Esophagus mucosa (tissue), 1 donor: ENCODE data around the gene IDUA. TPM values are rescaled to one million over a fixed set of nuclear protein-coding genes. Genes with fewer than 3 reads are reported as not detected.

Experiments
- ATAC-seq: fragments of 200-7000 bp; cut with Tn5 transposase; one replicate; pipeline ENCODE4 v1.9.1; 2020
- total RNA-seq: library from RNA; stranded (reverse); gene quantifications from one replicate; pipeline ENCODE4 v1.2.4, GENCODE V29; 2023
- donor health status: DM: yes; HTN: yes; CAD: no.

Gene IDUA
- total RNA-seq, 1 donor from 2014 or later, result 8.8 TPM

DNA sequence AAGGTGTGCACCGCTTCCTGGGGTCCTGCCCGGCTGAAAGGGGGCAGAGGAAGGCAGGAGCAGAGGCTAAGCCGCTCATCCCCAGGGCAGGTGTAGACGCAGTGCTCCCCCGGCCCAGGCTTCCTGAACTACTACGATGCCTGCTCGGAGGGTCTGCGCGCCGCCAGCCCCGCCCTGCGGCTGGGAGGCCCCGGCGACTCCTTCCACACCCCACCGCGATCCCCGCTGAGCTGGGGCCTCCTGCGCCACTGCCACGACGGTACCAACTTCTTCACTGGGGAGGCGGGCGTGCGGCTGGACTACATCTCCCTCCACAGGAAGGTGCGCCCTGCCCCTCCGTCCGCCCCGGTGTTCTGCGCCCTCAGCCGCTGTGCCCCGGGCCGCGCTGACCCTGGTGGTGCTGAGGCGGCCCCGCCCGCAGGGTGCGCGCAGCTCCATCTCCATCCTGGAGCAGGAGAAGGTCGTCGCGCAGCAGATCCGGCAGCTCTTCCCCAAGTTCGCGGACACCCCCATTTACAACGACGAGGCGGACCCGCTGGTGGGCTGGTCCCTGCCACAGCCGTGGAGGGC lies 14.8 kb downstream of the IDUA start:
- ATAC-seq, result no peak

DNA sequence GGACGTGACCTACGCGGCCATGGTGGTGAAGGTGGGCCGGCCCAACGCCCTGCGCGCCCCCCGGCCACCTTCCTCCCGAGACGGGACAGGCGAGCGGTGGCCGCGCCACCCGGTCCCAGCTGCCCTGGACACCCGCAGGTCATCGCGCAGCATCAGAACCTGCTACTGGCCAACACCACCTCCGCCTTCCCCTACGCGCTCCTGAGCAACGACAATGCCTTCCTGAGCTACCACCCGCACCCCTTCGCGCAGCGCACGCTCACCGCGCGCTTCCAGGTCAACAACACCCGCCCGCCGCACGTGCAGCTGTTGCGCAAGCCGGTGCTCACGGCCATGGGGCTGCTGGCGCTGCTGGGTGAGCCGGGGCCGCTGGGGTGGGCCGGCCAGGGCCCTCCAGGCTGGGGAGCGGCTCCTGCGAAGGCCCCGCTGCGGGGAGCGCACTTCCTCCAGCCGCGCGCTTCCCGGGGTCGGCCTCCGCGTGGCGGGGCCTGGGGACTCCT lies 15.3 kb downstream of the IDUA start:
- peak; percentile 9 for ATAC-seq

DNA sequence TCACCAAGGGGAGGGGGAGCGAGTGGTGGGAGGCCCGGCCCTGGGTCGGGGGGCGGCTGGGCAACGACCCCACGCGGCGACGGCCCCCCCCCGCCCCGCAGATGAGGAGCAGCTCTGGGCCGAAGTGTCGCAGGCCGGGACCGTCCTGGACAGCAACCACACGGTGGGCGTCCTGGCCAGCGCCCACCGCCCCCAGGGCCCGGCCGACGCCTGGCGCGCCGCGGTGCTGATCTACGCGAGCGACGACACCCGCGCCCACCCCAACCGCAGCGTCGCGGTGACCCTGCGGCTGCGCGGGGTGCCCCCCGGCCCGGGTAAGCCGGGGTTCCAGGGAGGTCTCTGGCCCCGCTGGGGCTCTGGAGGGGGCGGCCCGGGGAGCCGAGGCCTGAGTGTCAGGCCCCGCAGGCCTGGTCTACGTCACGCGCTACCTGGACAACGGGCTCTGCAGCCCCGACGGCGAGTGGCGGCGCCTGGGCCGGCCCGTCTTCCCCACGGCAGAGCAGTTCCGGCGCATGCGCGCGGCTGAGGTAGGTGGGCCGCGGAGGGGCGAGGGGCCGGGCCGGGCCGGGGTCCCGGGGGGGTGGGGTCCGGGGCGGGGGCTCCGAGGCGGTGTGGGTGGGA lies 15.9 kb downstream of the IDUA start:
- ATAC-seq, result no peak

DNA sequence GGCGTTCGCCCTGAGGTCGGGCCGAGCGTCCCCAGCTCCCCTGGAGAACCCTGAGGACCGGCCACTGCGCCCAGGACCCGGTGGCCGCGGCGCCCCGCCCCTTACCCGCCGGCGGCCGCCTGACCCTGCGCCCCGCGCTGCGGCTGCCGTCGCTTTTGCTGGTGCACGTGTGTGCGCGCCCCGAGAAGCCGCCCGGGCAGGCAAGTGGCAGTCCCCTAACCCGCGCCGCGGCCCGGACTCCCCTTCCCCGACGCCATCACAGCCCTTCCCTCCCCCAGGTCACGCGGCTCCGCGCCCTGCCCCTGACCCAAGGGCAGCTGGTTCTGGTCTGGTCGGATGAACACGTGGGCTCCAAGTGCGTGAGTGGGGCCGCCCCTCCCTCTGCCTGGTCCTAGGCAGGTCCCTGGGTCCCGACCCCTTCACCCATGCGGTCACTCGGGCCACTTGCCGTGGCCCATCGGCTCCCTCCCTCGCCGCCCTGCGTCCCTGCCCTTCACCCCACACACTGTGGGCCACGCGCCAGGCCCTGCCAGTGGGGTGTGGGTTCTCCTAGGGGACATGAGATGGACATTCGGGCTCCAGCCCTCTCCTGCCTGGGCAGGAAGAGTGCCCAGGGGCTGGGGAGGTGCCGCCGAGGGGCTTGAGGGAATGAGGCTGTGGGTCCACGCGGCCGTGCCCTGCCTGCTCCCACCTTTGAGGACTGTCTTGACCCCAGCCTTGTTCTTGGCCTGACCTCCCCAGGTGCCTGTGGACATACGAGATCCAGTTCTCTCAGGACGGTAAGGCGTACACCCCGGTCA lies 16.6 kb downstream of the IDUA start:
- ATAC-seq, result no peak

DNA sequence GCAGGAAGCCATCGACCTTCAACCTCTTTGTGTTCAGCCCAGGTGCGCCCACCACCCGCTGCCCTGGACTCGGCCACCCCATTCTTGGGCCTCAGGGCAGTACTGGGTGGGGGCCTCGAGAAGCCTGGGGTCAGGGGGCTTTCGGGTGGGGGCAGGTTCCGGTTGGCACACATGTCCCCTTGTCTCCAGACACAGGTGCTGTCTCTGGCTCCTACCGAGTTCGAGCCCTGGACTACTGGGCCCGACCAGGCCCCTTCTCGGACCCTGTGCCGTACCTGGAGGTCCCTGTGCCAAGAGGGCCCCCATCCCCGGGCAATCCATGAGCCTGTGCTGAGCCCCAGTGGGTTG lies 17.2 kb downstream of the IDUA start:
- ATAC-seq, result no peak

DNA sequence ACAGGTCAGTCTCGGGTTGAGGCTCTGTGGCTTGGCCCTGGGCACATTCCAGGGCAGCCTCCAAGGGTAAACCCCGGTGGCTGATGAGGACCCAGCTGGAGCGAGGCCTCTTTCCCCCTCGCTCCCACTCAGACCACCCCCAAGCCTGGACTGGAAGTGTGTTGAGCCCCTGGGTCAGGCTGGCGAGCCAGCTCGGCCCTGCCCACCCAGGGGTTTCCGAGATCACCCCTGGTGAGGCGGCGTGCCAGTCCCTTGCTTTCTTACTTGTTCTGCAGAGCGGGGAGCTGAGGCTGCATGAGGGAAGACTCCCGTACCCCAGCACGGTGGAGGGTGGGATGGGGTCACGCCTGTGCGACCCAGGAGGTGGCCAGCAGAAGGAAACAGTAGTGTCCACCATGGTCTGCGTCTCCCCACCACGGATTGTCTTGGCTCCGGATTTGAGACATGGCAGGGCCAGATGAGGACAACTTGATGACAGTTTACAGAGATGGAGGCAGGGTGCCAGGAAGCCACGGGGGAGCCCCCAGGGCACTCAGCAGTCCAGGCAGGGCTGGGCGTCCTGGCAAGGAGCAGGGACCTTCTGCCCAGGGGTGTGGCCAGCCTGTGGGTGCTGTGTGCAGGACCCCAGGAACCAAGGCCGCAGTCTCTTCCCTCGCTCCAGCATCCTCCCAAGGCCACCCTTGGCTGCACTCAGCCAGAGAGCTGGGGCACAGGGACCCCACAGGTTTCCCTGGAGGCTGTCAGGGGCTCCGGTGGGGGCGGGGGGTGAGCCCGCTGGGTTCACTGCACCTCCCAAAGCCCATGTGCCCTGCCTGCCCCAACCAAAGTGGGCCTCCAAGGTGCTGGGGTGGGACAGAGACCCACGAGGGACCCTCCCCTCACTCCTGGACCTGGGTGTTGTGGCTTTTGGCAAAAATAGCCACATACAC lies 18.0 kb downstream of the IDUA start:
- ATAC-seq, result no peak

DNA sequence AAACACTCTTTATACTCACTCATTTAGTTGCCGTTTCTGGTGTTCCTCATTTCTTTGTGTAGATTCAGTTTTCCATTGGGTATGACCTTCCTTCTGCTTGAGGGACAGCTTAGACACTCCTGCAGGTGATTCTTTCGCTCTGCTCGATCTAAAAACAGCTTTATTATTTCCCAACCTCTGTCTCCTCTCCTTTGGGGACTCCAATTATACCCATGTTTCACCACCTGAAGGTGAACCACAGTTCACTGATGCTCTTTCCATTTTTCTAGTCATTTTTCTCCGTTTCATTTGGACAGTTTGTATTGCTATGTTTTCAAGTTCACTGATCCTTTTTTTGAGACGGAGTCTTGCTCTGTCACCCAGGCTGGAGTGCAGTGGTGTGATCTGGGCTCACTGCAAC lies 20.0 kb downstream of the IDUA start:
- ATAC-seq, result no peak

DNA sequence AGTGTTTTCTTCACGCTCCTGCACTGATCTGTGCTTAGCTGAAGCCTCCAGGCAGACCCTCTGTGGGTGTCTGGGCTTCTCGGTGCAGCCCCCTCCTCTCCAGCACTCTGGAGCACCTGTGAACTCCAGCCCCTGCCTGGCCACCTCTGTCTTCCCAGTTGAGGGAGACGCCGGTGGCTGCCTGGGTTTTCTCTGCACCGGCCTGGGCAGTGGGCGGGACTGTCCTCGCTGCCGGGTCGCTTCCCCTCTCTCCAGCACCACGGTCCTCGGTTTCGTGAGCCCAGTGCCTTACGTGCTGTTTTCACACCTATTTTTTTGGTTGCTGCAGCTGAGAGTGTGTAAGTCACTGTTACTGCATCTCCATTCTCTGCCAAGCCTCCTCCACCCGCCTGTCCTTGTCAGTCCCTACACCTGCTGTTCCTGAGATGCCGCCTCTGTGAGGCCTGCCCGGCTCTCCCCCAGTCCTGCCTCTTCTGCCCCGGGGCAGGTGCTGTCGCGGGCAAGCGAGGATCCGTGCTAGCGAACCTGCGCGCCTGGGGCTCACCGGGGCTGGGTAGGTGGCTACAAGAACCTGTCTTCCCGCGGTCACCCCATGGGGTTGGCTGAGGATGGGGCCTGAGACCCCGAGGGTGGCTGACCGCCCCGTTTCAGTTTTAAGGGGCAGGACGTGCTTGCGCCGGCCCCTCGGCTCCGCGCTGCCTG lies 22.1 kb downstream of the IDUA start:
- no peak for ATAC-seq

DNA sequence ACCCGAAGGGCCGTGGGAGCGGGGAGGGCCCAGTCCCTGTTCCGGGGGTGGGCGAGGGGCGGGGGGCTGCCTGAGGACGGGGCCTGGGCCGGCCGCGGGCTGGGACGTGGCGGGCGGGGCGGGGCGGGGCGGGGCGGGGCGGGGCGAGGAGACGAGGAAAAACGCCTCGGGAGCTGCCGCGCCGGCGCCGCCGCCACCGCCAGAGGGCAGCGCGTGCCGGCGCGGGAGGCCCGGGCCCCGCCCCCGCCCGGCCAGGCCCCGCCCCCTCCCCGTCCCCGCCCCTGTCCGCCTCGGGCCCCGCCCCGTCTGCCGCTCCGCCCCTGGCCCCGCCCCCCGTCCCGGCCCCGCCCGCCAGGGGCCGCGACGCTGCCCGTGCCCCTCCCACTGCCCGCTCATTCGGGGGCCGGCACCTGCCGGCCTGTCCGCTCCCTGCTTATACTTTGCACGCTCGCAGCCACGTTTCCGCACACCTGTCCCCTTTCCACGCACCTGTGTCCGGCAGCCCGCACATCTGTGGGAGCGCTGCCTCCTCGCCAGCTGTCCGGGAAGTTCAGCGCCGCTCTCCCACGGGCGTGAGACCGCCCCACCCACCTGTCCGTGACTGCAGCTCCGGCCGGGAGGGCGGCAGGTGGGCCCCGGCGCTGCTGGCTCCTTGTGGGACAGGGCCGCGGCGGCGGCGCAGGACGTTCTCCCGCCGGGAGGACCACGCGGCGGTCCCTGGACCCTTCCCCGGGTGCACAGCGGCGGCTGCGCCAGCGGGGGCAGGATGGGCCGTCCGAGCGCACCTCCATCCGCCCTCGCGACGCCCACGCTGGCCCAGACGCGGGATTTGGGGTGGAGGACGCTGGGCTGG lies 22.9 kb downstream of the IDUA start:
- peak; percentile 69 for ATAC-seq

DNA sequence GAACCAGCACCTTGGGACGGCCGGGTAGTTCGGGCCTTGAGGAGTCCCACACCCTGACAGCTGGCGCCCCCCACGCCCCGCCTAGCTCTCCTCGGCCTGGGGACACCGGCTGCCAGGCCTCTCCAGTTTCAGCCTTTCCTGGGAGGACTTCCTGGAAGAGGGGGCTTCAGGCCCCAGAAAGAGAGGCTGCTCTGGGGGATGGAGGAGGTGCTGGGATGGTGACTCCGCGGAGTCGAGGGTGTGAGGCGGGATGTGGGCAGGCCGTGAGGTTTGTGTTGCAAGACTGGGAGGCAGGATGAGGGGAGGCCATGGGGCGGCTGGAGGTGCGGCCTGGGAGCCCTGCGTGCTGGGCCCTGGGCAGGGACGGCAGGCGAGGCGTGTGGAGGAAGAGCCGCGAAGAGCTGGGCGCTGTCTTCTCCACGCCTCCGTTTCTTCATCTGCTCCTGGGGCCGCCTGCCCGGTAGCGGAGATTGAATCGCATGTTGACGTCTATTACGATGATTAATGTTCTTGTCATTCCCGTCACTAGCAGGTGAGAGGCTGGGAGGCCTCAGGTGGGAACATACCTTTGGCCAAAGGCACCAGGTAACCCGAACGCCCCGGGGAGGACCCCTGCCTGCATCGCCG lies 23.7 kb downstream of the IDUA start:
- peak; percentile 67 for ATAC-seq

DNA sequence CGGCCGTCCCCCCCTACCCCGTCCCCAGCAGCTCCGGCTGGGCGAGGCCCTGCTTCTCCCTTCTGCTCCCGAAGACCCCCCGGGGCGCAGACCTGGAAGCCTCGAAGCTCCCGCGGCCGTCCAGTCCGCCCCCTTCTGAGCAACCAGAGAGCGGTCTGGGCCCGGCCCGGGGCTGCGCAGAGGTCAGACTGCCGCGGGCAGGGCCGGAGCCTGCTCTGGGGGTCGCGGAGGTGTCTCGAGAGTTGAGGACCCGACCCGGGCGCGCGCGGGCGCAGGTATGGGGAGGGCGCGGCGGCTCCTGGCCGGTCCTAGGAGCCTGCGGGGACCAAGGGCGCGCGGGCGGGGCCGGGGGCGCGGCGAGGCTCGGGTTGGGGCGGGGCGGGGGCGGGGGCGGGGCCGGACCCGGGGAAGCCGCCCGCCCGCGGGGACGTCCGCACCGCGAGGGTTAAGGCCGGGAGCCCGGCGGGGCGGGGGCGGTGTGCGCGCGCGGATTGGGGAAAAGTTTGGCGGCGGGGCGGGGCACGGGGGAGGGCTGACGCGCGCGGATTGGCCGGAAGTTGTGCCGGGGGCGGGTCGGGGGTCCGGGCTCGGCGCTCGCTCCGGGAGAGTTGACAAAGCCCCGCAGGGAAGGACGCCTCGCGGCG lies 24.3 kb downstream of the IDUA start, which contains the start of gene FGFRL1:
Gene FGFRL1, plus strand, starts transcription at position 605 of the 644 bp plus-strand sequence. CDS start 860 bp downstream, outside the sequence.
- peak; percentile 66 for ATAC-seq

DNA sequence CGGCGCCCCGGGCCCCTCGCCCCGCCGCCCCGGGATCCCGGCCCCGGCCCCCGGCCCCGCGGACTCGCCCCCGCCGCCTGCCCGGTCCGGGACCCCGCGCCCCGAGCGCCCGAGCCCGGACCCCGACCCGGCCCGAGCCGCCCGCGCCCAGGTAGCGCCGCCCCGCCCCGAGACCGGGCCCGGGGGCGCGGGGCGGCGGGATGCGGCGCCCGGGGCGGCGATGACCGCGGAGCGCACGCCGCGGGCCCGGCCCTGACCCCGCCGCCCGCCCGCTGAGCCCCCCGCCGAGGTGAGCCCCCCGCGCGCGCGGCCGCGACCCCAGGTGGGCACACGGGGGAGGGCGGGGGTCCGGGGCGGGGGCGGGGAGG lies 24.8 kb downstream of the IDUA start:
- no peak for ATAC-seq

DNA sequence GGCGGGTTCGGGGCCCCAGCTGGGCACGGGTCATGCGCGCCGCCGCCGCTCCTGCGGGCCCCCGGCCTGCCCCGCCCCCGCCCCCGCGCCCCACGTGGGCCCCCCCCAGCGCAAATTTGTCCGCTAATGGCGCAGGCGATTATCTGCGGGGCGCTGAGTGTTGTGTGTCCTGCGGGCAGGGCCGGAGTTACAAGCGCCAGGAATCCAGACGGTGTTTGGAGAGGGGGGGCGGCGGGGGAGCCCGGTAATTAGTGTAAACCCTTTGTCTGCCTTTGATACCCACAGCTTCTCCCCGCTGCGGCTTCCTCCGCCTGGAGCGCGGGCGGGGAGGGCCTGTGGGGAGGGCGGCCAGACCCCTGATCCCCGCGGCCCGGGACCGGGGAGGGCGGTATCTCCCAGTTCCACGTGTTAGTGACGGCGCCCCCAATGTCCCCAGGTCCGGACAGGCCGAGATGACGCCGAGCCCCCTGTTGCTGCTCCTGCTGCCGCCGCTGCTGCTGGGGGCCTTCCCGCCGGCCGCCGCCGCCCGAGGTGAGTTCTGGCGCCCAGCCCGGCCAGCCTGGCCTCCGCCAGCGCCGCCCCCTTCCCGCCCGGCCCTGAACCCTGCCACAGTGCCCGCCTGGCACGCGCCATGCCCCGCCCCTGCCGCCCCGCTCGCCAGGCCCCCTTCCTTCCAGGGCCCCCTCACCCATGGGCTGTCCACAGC lies 25.3 kb downstream of the IDUA start:
- ATAC-seq, result no peak

DNA sequence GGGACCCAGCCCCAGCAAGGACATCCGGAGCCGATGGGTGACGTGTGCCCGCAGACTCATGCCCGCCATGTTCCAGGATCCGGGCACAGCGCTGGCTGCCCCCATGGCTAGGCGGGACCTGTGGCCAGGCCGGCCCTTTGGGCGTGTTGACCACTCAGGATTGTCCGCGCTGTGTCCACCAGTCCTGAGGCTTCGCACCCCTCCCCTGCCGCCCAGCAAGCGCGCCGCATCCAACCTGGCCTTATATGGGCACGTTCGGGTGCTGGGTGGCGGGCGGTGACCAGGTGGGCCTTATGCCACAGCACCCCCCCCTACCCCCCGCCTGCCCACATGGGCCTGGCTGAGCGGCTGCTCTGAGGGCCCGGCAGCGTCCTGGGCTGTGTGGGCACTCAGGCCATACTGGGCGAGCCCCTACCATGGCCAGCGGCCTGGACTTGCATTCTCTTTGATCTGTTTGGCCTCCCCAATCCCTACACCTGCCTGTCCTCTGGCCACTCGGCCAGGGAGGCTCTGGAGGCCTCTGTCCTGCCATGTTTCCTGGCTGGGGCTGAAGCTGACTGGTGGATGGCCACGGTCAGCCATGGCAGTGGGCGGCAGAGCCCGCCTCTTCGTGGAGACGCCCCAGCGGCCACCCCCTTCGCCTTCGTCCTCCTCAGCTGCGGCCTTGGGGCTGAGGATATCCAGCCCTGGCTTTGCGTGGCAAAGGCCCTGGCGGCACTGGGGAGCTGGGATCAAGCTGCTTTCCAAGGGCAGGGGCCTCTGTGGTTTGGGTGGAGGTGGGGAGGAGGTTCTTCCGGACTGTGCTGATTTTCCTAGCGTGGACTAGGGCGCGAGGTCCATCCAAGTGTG lies 26.6 kb downstream of the IDUA start:
- ATAC-seq, result no peak

DNA sequence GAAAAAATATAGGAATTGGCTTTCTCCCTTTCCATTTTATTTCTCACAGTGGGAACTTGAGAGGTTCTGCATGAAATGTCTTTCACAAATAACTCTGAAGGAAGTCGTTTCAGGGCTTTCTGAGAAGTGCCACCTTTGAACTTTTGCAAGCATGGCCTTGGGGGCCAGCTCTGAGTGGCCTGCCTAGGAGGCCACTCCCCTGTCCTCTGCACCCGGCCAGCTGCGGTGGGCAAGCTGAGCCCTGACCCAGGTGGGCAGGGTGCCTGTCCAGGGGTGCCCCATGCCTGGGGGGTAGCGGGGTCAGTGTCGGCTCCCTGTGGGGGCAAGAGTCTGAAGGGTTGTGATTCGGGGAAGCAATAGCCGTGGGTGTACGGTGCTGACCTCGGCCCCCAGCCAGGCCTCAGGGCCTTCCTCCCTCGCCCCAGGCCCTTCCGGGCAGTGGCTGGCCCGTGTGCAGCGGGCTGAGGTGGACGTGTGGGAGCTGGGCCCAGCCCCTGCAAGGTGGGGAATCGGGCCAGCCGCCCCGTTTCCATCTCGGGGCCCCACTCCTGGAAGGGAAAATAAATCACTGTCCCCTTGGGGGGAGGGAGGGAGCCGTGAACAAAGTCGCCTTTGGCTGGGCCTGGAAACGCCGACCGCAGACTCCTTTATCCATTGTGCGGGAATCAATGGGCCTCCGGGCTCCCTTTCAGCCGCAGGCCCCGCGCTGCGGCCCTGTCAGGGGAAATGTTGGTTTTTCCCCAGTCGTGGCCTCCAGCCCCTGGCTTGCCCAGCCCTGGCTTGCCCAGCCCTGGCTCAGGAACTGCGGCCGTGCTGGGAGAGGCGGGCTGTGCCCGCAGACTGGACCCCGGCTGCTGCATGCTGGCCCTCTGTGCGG lies 27.7 kb downstream of the IDUA start:
- ATAC-seq, result no peak

DNA sequence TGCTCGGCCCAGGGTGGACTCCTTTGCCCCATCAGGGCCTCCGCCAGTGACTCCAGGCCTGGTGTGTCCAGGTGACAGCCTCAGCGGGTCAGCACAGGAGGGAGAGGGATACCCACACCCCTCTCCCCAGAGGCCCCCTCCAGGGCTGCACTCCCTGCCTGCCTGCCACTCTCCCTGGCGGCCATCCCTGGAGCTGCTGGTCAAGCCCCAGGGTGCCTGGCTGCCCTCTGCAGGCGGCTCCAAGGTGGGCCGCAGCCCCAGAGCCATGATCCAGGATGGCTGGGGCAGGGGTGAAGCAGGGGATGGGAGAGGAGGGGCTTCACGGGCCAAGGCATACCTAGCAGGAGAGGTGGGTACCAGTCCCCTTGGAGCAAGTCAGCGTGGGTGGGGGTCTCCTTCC lies 28.3 kb downstream of the IDUA start:
- ATAC-seq, result no peak

DNA sequence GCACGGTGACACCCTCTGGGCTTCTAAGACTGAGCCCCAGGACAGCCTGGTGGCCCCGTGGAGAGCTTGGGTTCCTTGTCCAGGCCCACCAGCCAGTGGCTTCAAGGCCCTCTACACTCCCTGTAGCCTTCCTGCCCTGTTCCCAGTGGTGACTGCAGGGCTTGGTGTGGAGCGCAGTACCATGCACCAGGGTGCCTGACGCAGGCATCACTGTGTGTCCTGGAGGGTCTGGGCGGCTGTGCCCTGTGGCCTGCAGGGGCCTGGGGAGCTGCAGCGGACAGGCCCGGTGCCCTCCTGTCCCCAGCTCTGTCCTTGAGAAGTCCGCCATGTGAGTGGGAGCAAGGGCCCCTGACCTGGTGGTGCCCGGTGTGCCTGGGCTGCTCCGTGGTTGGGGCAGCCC lies 28.9 kb downstream of the IDUA start:
- no peak for ATAC-seq
